ENCODE data around the gene THAP9. TPM values are rescaled to one million over a fixed set of nuclear protein-coding genes. Genes with fewer than 3 reads are reported as not detected.

The THAP9 gene
- total RNA-seq (ENCODE audit: low replicate concordance) = 2.8 and 4.8 TPM in 2 replicates

GRCh38 chr4:82900411-82901182, at the start of gene THAP9:
Gene THAP9, plus strand, starts transcription at chr4:82900735. Its CDS starts 68 bp downstream, at chr4:82900803.

GRCh38 chr4:82890901-82891706, 9.4 kb upstream of the THAP9 start, which contains the start of gene SEC31A:
Gene SEC31A, minus strand, starts transcription at chr4:82891153. Its CDS starts 9,217 bp downstream, at chr4:82881936.

Other genes with a start within 250 kb of the THAP9 start
- gene SCD5, start 101.9 kb upstream of the THAP9 start, total RNA-seq (ENCODE audit: low replicate concordance) = 16.0 and 26.2 TPM in 2 replicates
- gene SEC31A, start 9.6 kb upstream of the THAP9 start, total RNA-seq (ENCODE audit: low replicate concordance) = 259 and 285 TPM in 2 replicates
- gene LIN54, start 110.1 kb downstream of the THAP9 start, total RNA-seq (ENCODE audit: low replicate concordance) = 8.8 and 9.6 TPM in 2 replicates
- 30.1 and 85.1 TPM in 2 replicates for gene COPS4, start 134.4 kb downstream of the THAP9 start, total RNA-seq (ENCODE audit: low replicate concordance)
- 0.35 TPM in 1 of 2 replicates, not detected in the other for gene PLAC8, start 214.0 kb downstream of the THAP9 start, total RNA-seq (ENCODE audit: low replicate concordance)